Psoas muscle (tissue), 8 donors: ENCODE results near the gene TCF12. TPM values are rescaled to one million over a fixed set of nuclear protein-coding genes. Genes with fewer than 3 reads are reported as not detected.

Experiments used
- ATAC-seq, 4 donors: fragments of 200-7000 bp; cut with Tn5 transposase; one replicate each; pipeline ENCODE4 v1.9.1; 2020; ENCODE audit warnings: moderate library complexity in 3 of 4, mild to moderate bottlenecking in 2 of 4
- DNase-seq, 2 donors: peaks; one replicate each; pipeline ENCODE4 v3.0.0-alpha.2; 2020
- H3K27ac ChIP-seq: fragments of 200-600 bp; one replicate; pipeline ENCODE4 v1.8.0; 2022
- H3K27me3 ChIP-seq, 3 donors: fragments of 200-600 bp in 1 of 3; one replicate each; pipeline versions ENCODE4 v1.6.1 to v1.8.0; 2013 to 2022; ENCODE audit warnings: low read length in 2 of 3, mild to moderate bottlenecking in 2 of 3, moderate library complexity in 1 of 3; ENCODE audit not compliant: insufficient read depth in 3 of 3
- H3K36me3 ChIP-seq, 2 donors: fragments of 200-600 bp in 1 of 2; one replicate each; pipeline versions ENCODE4 v1.6.1 to v1.8.0; 2013 to 2022; ENCODE audit warnings: low read depth in 1 of 2, mild to moderate bottlenecking in 1 of 2, moderate library complexity in 1 of 2; ENCODE audit not compliant: insufficient read depth in 1 of 2
- H3K4me1 ChIP-seq: fragments of 200-600 bp; one replicate; pipeline ENCODE4 v1.8.0; 2022
- H3K4me3 ChIP-seq: fragments of 200-600 bp; one replicate; pipeline ENCODE4 v1.8.0; 2022; ENCODE audit warnings: mild to moderate bottlenecking
- H3K9me3 ChIP-seq: fragments of 200-600 bp; one replicate; pipeline ENCODE4 v1.8.0; 2022
- whole genome bisulfite sequencing, 3 donors: extraction: QIAGEN DNeasy Blood & Tissue Kit; methylation state at CpG; one replicate each; pipeline versions ENCODE4 v1.1.6 to v1.1.7; 2013; 5-methylcytosine and 5-hydroxymethylcytosine counted together
- intact Hi-C, 2 donors: fragments of 100-400 bp; cut with DNase I; formaldehyde crosslinking; loops; one replicate each; pipeline versions ENCODE4 v1.11.0 to v1.14.2; 2022
- polyA plus RNA-seq, 3 donors: library from polyadenylated mRNA; stranded (reverse); fragments of 200-250 nt; gene quantifications; one replicate each; pipeline ENCODE4 v1.2.3, GENCODE V29; 2013
- total RNA-seq, 4 donors: library from RNA; stranded (reverse); fragmentation: NEBNext Ultra II Directional in 2 of 4; extraction: Animal tissue kit (Norgen Biotek cat#: 25700) in 2 of 4; gene quantifications; one replicate each; pipeline versions ENCODE4 v1.2.1 to v1.2.4, GENCODE V29; 2021 to 2023
- TF ChIP-seq, protein P1 (sequence below): fragments of 200-600 bp; IDR thresholded peaks from one replicate; pipeline ENCODE4 v1.8.0; 2022; ENCODE audit warnings: antibody characterized with exemption
- donor health status: healthy with polysubstance abuse.
- donor health status: DM: no; HTN: no; CAD: no; lungs with moderate emphysema.
- donor health status: Bipolar disorder and iron deficiency.
- donor health status: healthy.
- donor health status: DM: yes; HTN: yes; CAD: no.
- donor health status: DM: no; HTN: no; CAD: no.
- donor health status: DM: no; HTN: no; CAD: no.
- donor health status: DM: yes; HTN: yes; CAD: no.

The TCF12 gene
- total and polyA plus RNA-seq, 7 donors: 10.5 to 53.1 (median 30.5) TPM

DNA sequence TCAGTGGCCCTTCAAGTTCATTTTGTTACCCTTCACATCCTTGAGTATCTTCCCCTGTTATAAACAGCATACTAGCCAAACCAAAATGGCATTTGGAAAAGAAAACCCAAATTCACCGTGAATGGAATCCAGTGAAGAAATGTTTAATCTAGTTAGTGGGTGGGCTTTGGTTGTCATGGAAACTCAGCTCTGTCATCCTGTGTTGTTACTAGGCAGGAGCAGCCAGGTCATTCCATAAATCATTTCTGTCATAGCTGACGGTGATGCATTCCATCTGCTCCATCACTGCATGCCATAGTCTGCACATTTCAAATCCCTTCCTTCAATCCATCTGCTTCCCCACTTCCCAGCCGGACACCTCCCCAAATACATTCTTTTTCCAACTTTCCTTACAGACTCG is 317.4 kb downstream of the TCF12 start:
- Histone ChIP-seq H3K9me3 (no peaks in the 10 kb centered on the region), H3K36me3 (peaks cover 0 to 43% of the 10 kb centered on the region in 2 donors), H3K4me1 (no peaks in the 10 kb centered on the region), H3K27ac (no peak overlapping the region), H3K4me3 (no peak overlapping the region), H3K27me3 (no peaks in the 10 kb centered on the region)
- DNase-seq (no peak), ATAC-seq (no peak)
- intact Hi-C loops: no loop called here
- 59 to 69% (median 62%) methylated on average over 4 of the region's 4 CpGs for WGBS, 3 donors
- TF ChIP-seq, protein P1, sequence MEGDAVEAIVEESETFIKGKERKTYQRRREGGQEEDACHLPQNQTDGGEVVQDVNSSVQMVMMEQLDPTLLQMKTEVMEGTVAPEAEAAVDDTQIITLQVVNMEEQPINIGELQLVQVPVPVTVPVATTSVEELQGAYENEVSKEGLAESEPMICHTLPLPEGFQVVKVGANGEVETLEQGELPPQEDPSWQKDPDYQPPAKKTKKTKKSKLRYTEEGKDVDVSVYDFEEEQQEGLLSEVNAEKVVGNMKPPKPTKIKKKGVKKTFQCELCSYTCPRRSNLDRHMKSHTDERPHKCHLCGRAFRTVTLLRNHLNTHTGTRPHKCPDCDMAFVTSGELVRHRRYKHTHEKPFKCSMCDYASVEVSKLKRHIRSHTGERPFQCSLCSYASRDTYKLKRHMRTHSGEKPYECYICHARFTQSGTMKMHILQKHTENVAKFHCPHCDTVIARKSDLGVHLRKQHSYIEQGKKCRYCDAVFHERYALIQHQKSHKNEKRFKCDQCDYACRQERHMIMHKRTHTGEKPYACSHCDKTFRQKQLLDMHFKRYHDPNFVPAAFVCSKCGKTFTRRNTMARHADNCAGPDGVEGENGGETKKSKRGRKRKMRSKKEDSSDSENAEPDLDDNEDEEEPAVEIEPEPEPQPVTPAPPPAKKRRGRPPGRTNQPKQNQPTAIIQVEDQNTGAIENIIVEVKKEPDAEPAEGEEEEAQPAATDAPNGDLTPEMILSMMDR: no peak

DNA sequence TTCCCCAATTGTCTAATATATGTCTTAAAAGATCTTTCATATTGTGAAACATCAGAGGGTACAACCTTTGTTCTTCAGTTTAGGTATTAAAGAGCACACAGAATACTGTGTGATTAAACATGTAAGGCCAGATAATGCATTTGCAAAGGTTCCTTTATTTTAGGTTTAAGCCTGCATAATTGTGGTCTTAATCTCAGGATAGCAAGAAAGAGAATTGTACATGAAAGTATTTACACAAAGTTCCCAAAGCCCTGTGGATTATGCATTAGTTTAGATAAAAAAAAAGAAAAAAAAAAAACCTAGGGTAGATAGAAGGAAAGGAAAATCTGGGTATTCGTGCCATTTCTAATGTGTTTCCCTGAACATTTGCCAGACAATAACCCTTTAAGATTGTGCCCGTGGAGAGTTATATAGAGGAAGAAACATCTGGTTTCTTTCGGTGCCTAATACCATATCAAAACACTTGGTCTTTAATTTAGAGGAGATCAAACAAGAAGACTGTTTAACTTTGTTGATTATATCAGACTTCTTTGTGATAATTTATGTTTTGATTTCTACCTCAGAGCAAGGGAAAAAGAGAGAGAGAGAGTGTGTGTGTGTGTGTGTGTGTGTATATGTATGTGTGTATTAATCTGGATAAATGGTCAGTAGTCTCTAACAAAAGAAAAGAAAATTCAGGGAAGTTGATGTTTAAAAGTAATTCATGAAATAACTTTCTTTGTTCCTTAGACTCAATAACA is 318.3 kb downstream of the TCF12 start:
- 54 to 66% (median 64%) methylated on average over 3 of the region's 3 CpGs for WGBS, 3 donors
- TF ChIP-seq, protein P1: no peak
- H3K9me3 ChIP-seq: no peaks in the 10 kb centered on the region
- H3K27me3 ChIP-seq: no peaks in the 10 kb centered on the region
- H3K36me3 ChIP-seq: peaks cover 0 to 43% of the 10 kb centered on the region in 2 donors
- H3K27ac ChIP-seq: no peak overlapping the region
- no peak for ATAC-seq
- DNase-seq: no peak
- intact Hi-C loops: no loop called here
- no peaks in the 10 kb centered on the region for H3K4me1 ChIP-seq
- H3K4me3 ChIP-seq: no peak overlapping the region

DNA sequence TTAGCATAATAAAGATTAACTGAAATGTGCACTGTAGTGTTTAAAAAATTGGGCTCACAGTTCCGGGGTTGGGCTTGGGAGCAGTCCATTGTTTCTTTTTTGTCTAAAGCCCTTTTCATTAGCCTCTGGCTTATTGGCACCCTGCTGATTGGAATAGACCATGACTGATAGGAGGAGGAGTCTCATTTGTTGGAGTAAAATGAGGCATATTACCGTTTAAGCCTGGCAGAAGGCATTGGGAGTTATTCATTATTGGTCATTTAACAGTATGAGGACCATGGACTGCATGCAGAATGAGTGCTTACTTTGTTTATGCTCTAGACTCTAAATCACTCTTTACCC is 318.8 kb downstream of the TCF12 start:
- H3K36me3 ChIP-seq: peaks cover 0 to 43% of the 10 kb centered on the region in 2 donors
- WGBS, 3 donors: 49 to 58% (median 56%) methylated on average over 2 of the region's 2 CpGs

DNA sequence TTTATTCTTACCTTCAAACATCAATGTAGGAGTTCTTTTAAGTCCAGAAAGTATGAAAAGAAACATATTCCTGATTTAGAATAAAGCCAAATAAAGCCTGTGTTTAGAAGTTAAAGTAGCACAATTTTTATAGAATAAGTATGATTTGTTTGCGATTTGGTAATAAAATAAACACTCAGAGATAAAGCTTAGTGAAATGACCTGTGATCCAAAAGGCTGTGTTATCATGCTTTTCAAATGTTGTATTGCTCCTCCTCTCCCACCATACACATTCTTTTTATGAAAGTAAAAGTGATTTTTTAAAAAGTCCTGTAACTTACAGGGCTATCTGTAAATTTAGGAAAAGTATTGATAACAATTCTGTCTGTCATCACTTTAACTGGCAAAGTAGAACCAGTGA is 319.2 kb downstream of the TCF12 start:
- 96 to 98% (median 98%) methylated on average over 1 of the region's 1 CpG for WGBS, 3 donors
- DNase-seq: no peak
- intact Hi-C loops: no loop called here

More for the DNA sequence above, 318.8 kb downstream of the TCF12 start:
- ATAC-seq: no peak
- no peak for DNase-seq
- H3K27ac ChIP-seq: no peak overlapping the region
- TF ChIP-seq, protein P1: no peak
- no peak overlapping the region for H3K4me3 ChIP-seq
- no peaks in the 10 kb centered on the region for H3K4me1 ChIP-seq
- no peaks in the 10 kb centered on the region for H3K27me3 ChIP-seq
- no peaks in the 10 kb centered on the region for H3K9me3 ChIP-seq
- intact Hi-C loops: no loop called here

More for the DNA sequence above, 319.2 kb downstream of the TCF12 start:
- TF ChIP-seq, protein P1: no peak
- no peak overlapping the region for H3K4me3 ChIP-seq
- no peak overlapping the region for H3K27ac ChIP-seq
- no peaks in the 10 kb centered on the region for H3K4me1 ChIP-seq
- H3K36me3 ChIP-seq: peaks cover 0 to 41% of the 10 kb centered on the region in 2 donors
- no peak for ATAC-seq
- no peaks in the 10 kb centered on the region for H3K9me3 ChIP-seq
- no peaks in the 10 kb centered on the region for H3K27me3 ChIP-seq
